Spleen (tissue), 7 donors: ENCODE data around the gene ST6GALNAC3.

Experiments
- CTCF ChIP-seq, 11 experiments: fragments of 200-600 bp in 7 of 11; fragments of 450-650 bp in 4 of 11; sonication (generic) in 4 of 11; IDR thresholded peaks in 8 of 11; conservative IDR thresholded peaks in 3 of 11; 1 replicate in 7 of 11; 2 replicates in 4 of 11; pipeline versions ENCODE4 v1.4.0 to v1.8.0; 2016 to 2021; ENCODE audit warnings: antibody characterized with exemption in 11 of 11, inconsistent platforms in 4 of 11, mild to moderate bottlenecking in 1 of 11
- POLR2A ChIP-seq, 3 donors: fragments of 450-650 bp; IDR thresholded peaks; one replicate each; pipeline ENCODE4 v1.5.1; 2017; ENCODE audit warnings: antibody characterized with exemption in 3 of 3, mild to moderate bottlenecking in 1 of 3
- donor health status: DM: no; HTN: no; CAD: no; lungs with moderate emphysema.
- donor health status: DM: no; HTN: no; CAD: no.
- donor health status: DM: no; HTN: no; CAD: no.

- TF ChIP-seq CTCF (IDR thresholded peaks at IDR 0.05 in 8 of 11, conservative IDR thresholded peaks at IDR 0.05 in 3 of 11) (no peak), POLR2A (IDR thresholded peaks at IDR 0.05) (no peak)
These were observed 261.3 kb downstream of the ST6GALNAC3 start for GRCh38 chr1:76335882-76336281.
